Right lobe of liver (tissue), 6 donors: ENCODE measurements around the gene GSTA3. TPM values are rescaled to one million over a fixed set of nuclear protein-coding genes. Genes with fewer than 3 reads are reported as not detected.
"Not testable (repeated sequence)": the region's sequence is repeated elsewhere in the genome, so short reads cannot be mapped to it uniquely, and the experiment has no call there.

Experiments
- ATAC-seq, 4 donors: fragments of 200-7000 bp; cut with Tn5 transposase; one replicate each; pipeline ENCODE4 v1.9.1; 2020; ENCODE audit warnings: mild to moderate bottlenecking in 4 of 4, moderate library complexity in 4 of 4
- DNase-seq, 3 donors: peaks; one replicate each; pipeline ENCODE4 v3.0.0-alpha.2; 2020
- H3K27ac ChIP-seq, 3 donors: fragments of 200-600 bp; one replicate each; pipeline ENCODE4 v1.8.0; 2022
- H3K27me3 ChIP-seq, 2 donors: fragments of 200-600 bp; one replicate each; pipeline ENCODE4 v1.8.0; 2022
- H3K36me3 ChIP-seq, 4 donors: fragments of 200-600 bp; sonication (generic) in 1 of 4; one replicate each; pipeline versions ENCODE4 v1.5.1 to v1.8.0; 2017 to 2022; ENCODE audit warnings: control low read depth in 1 of 4
- H3K4me1 ChIP-seq, 4 donors: fragments of 200-600 bp; sonication (generic) in 1 of 4; one replicate each; pipeline versions ENCODE4 v1.5.1 to v1.8.0; 2017 to 2022; ENCODE audit warnings: control low read depth in 1 of 4
- H3K4me3 ChIP-seq, 3 donors: fragments of 200-600 bp; one replicate each; pipeline ENCODE4 v1.8.0; 2022
- H3K9me3 ChIP-seq, 4 donors: fragments of 200-600 bp; sonication (generic) in 1 of 4; one replicate each; pipeline versions ENCODE4 v1.5.1 to v1.8.0; 2017 to 2022; ENCODE audit warnings: control low read depth in 1 of 4
- CTCF ChIP-seq, 4 donors: fragments of 200-600 bp in 3 of 4; fragments of 450-650 bp in 1 of 4; IDR thresholded peaks; one replicate each; pipeline versions ENCODE4 v1.5.1 to v1.8.0; 2016 to 2022; ENCODE audit warnings: antibody characterized with exemption in 4 of 4, mild to moderate bottlenecking in 2 of 4
- POLR2A ChIP-seq: fragments of 450-650 bp; IDR thresholded peaks from one replicate; pipeline ENCODE4 v1.6.1; 2017; ENCODE audit warnings: antibody characterized with exemption, mild to moderate bottlenecking
- WGBS: methylation state at CpG from one replicate; pipeline ENCODE4 v1.1.6; 2018; ENCODE audit warnings: low coverage, low lambda C conversion rate; ENCODE audit not compliant: insufficient coverage; ENCODE audit errors: missing lambda C conversion rate; 5-methylcytosine and 5-hydroxymethylcytosine counted together
- intact Hi-C, 2 donors: fragments of 100-400 bp; cut with DNase I; formaldehyde crosslinking; loops; one replicate each; pipeline versions ENCODE4 v1.11.2 to v1.14.1; 2022
- total RNA-seq, 6 experiments: library from RNA; depleted of rRNA in 2 of 6; stranded (reverse); fragments of >200 nt in 2 of 6; fragmentation: NEBNext Ultra II Directional in 3 of 6; extraction: Animal tissue kit (Norgen Biotek cat#: 25700) in 3 of 6; gene quantifications; one replicate each; pipeline versions ENCODE4 v1.1.0 to v1.2.4, GENCODE V29; 2016 to 2023
- donor health status: DM: no; HTN: yes; CAD: no.
- donor health status: DM: no; HTN: no; CAD: no.
- donor health status: DM: no; HTN: no; CAD: no.
- donor health status: DM: no; HTN: yes; CAD: no.
- donor health status: DM: no; HTN: yes; CAD: no.

GSTA3 gene
- total RNA-seq, 6 experiments from 2014 or later, result not detected

- Histone ChIP-seq H3K27me3 (no peaks in the 10 kb centered on the region), H3K27ac (no peak overlapping the region), H3K9me3 (no peaks in the 10 kb centered on the region), H3K36me3 (no peaks in the 10 kb centered on the region), H3K4me1 (peaks cover 0 to 6% (median 0%) of the 10 kb centered on the region in 4 donors), H3K4me3 (no peak overlapping the region)
- 43% methylated on average over 4 of the region's 4 CpGs for WGBS
- TF ChIP-seq POLR2A (no peak), CTCF (IDR thresholded peaks at IDR 0.05) (no peak)
- DNase-seq (no peak), ATAC-seq (no peak)
- intact Hi-C loops, result no loop called here
These were observed 37.5 kb downstream of the GSTA3 start for GRCh38 chr6:52872031-52872430.

- peaks cover 0 to 6% (median 0%) of the 10 kb centered on the region in 4 donors for H3K4me1 ChIP-seq
- WGBS, result 66% methylated on average over 3 of the region's 3 CpGs
- H3K27ac ChIP-seq, result no peak overlapping the region
- no peaks in the 10 kb centered on the region for H3K27me3 ChIP-seq
- no peaks in the 10 kb centered on the region for H3K36me3 ChIP-seq
- ATAC-seq (no peak), DNase-seq (no peak)
- TF ChIP-seq CTCF (IDR thresholded peaks at IDR 0.05), result no peak
- TF ChIP-seq POLR2A, result no peak
- no peak overlapping the region for H3K4me3 ChIP-seq
- no peaks in the 10 kb centered on the region for H3K9me3 ChIP-seq
- intact Hi-C loops, result no loop called here
These were observed 37.9 kb downstream of the GSTA3 start for GRCh38 chr6:52871621-52872020.

GRCh38 chr6:52870335-52871091 lies 39.0 kb downstream of the GSTA3 start:
- H3K27me3 ChIP-seq, ATAC-seq, H3K36me3 ChIP-seq, DNase-seq, H3K27ac ChIP-seq, H3K9me3 ChIP-seq, intact Hi-C loops, H3K4me3 ChIP-seq, H3K4me1 ChIP-seq: not testable (repeated sequence)
- 92% methylated on average over 3 of the region's 3 CpGs for WGBS

GRCh38 chr6:52868899-52869298 lies 40.6 kb downstream of the GSTA3 start:
- H3K36me3 ChIP-seq, H3K4me1 ChIP-seq, DNase-seq, ATAC-seq, H3K27me3 ChIP-seq, H3K27ac ChIP-seq, H3K9me3 ChIP-seq, H3K4me3 ChIP-seq, intact Hi-C loops: not testable (repeated sequence)
- 50% methylated on average over 2 of the region's 5 CpGs for WGBS

GRCh38 chr6:52868240-52868639 lies 41.3 kb downstream of the GSTA3 start:
- Histone ChIP-seq H3K27ac (no peak overlapping the region), H3K27me3 (no peaks in the 10 kb centered on the region), H3K36me3 (no peaks in the 10 kb centered on the region), H3K4me1 (no peaks in the 10 kb centered on the region), H3K4me3 (no peak overlapping the region), H3K9me3 (no peaks in the 10 kb centered on the region)
- ATAC-seq (no peak), DNase-seq (no peak)
- intact Hi-C loops, result no loop called here
- TF ChIP-seq POLR2A (no peak), CTCF (IDR thresholded peaks at IDR 0.05) (no peak)
- WGBS, result 82% methylated on average over 1 of the region's 1 CpG

- intact Hi-C loops, H3K36me3 ChIP-seq, H3K27ac ChIP-seq, H3K4me1 ChIP-seq, H3K4me3 ChIP-seq, H3K27me3 ChIP-seq, DNase-seq, ATAC-seq, H3K9me3 ChIP-seq: not testable (repeated sequence)
- 40% methylated on average over 1 of the region's 7 CpGs for WGBS
These were observed 48.3 kb downstream of the GSTA3 start for GRCh38 chr6:52861151-52861550.
